ENCODE results near the gene MSMP. TPM values are rescaled to one million over a fixed set of nuclear protein-coding genes. Genes with fewer than 3 reads are reported as not detected.
A peak's percentile ranks its signal among the peaks of the same experiment; 100 is the strongest.

Gene MSMP
- total RNA-seq, 8 experiments from 2014 or later: not detected

DNA sequence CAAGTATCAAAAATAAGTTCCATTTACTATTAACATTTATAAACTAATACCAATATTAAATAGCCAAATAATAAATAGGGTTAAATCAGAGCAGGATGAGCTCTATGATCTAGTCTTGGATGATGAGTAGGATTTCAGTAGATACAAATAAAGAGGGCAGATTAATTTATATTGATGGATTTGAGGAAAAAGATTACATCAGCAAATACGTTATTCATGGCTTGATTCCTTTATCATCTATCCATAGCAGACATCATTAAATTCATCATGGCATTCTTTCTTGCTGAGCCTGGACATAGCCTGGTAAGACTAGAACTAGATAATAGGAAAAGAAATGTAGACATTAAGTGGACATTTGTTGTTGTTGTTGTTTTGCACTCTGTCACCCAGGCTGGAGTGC, 13.4 kb upstream of the MSMP start:
- in situ Hi-C loops (cut with MboI; ENCODE audit: low pct_unique_long_range_greater_than_20kb in 2 of 9, low sequenced_read_pairs in 9 of 9, unreplicated experiment in 9 of 9): no loop called here
- H3K4me1 ChIP-seq (replicated peaks in 1 of 2): no peaks in the 10 kb centered on the region
- no peak overlapping the region for H3K27ac ChIP-seq
- no peak overlapping the region for H3K4me3 ChIP-seq
- 60 to 100% (median 100%) methylated on average over 1 of the region's 1 CpG; no CpG with 5 or more reads in 3 of the 10 experiments for WGBS, 10 experiments
- peak in 1 of 8 experiments; percentile 14 for ATAC-seq (replicated peaks in 6 of 8)

DNA sequence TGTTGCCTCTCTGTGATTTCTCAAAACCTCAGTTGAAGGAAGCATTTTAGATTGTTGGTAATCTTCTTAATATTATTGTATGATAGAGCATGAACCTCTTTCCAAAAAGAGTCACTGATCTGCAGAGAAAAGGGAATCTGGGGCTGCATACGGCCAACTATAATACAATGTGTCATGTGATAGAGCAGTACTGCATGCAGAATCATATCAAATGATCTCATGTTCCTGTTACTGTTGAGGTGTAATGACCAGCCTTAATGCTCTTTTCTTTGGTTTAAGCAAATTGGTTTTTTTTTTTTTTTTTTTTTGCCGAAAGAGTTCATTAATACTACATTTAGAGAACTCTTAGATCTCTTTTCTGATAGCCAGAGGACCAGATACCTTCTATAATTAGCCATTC, 12.9 kb upstream of the MSMP start:
- Histone ChIP-seq H3K4me3 (no peak overlapping the region), H3K27ac (no peak overlapping the region), H3K4me1 (replicated peaks in 1 of 2) (no peaks in the 10 kb centered on the region)
- in situ Hi-C loops (cut with MboI; ENCODE audit: low pct_unique_long_range_greater_than_20kb in 2 of 9, low sequenced_read_pairs in 9 of 9, unreplicated experiment in 9 of 9): no loop called here
- peak in 1 of 8 experiments; percentile 56 for ATAC-seq (replicated peaks in 6 of 8)
- WGBS, 10 experiments: 73 to 100% (median 88%) methylated on average over 1 to 2 of the region's 2 CpGs; no CpG with 5 or more reads in 2 of the 10 experiments

DNA sequence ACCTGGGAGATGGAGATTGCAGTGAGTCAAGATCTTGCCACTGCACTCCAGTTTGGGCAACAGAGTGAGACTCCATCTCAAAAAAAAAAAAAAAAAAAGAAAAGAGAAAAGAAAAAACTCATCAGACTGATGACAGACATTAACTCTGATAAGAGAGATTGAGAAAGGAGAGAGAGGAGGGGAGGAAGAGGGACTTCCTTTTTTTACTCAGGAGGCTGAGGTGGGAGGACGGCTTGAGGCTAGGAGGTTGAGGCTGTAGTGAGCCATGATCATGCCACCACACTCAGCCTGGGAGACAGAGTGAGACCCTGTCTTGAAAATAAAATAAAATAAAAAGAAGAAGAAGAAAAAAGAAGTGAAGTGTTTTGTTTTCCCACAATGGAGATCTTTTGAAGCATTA, 9.7 kb upstream of the MSMP start:
- Histone ChIP-seq H3K4me3 (no peak overlapping the region), H3K27ac (no peak overlapping the region), H3K4me1 (replicated peaks in 1 of 2) (no peaks in the 10 kb centered on the region)
- no peak for ATAC-seq (replicated peaks in 6 of 8)
- 88 to 100% (median 100%) methylated on average over 1 of the region's 1 CpG; no CpG with 5 or more reads in 4 of the 10 experiments for WGBS, 10 experiments
- in situ Hi-C loops (cut with MboI; ENCODE audit: low pct_unique_long_range_greater_than_20kb in 2 of 9, low sequenced_read_pairs in 9 of 9, unreplicated experiment in 9 of 9): no loop called here

DNA sequence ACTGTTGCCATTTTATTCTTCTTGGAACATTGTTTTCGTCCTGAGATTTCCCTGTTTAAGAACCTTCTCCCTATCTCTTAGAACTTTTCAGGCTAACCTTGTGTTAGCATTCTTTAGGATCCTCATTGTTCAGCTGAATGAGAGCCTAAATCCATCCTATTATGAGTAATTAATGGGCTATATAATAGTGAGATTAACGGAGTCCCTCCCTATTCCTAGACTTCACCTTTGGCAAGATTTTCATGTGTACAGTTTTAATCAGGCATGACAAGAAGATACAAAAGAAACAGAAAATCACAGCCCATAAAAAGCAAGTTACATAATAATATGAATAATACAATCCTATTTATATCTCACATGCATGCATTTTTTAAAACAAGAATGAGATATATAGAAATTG, 9.1 kb upstream of the MSMP start:
- 56 to 100% (median 94%) methylated on average over 2 of the region's 2 CpGs; no CpG with 5 or more reads in 1 of the 10 experiments for WGBS, 10 experiments
- in situ Hi-C loops (cut with MboI; ENCODE audit: low pct_unique_long_range_greater_than_20kb in 2 of 9, low sequenced_read_pairs in 9 of 9, unreplicated experiment in 9 of 9): no loop called here
- no peak overlapping the region for H3K27ac ChIP-seq
- no peak for ATAC-seq (replicated peaks in 6 of 8)
- H3K4me3 ChIP-seq: no peak overlapping the region
- H3K4me1 ChIP-seq (replicated peaks in 1 of 2): peaks cover 0 to 2% of the 10 kb centered on the region in 2 donors

DNA sequence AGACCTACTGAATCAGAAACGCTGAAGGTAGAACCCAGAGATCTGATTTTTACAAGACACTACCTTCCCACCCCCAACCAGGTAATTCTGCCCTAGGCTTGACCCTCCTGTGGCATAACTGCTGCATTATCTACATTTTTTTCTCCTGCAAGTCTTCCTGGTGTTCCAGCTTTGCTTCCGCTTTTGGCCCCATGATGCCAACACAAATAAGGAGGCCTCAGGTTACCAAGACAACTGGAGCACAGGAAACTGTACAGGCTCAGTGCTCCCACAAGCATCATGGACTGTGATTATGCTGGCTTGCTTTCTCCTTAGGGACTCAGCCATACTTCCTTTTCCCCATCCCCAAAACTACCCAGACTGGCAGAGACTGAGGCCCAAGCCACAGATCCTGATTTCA, 6.6 kb upstream of the MSMP start:
- in situ Hi-C loops (cut with MboI; ENCODE audit: low pct_unique_long_range_greater_than_20kb in 2 of 9, low sequenced_read_pairs in 9 of 9, unreplicated experiment in 9 of 9): no loop called here
- Histone ChIP-seq H3K27ac (no peak overlapping the region), H3K4me3 (no peak overlapping the region), H3K4me1 (replicated peaks in 1 of 2) (peaks cover 3 to 5% of the 10 kb centered on the region in 2 donors)
- WGBS, 10 experiments: 81 to 100% (median 100%) methylated on average over 1 to 2 of the region's 2 CpGs; no CpG with 5 or more reads in 3 of the 10 experiments
- ATAC-seq (replicated peaks in 6 of 8): peak in 1 of 8 experiments; percentile 49

DNA sequence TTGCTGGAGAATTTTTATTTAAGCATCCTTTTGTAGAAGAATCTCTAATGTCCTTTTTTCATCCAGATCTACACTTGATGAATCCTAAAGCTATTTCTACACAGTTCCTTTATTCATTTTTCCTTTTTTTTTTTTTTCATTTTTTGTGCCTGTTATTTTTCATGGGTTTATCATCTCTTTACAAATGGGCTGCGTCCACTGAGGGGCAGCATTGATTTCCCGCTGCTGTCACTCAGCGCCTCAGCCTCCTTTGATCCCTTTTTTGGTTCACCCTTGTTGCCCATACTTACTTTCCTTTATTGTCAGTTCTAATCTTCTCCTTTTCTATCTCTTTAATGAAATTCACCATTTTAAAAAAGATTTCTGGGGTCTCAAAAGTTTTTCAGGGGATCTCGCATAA, 5.7 kb upstream of the MSMP start:
- 60 to 100% (median 94%) methylated on average over 1 to 4 of the region's 4 CpGs for WGBS, 10 experiments

DNA sequence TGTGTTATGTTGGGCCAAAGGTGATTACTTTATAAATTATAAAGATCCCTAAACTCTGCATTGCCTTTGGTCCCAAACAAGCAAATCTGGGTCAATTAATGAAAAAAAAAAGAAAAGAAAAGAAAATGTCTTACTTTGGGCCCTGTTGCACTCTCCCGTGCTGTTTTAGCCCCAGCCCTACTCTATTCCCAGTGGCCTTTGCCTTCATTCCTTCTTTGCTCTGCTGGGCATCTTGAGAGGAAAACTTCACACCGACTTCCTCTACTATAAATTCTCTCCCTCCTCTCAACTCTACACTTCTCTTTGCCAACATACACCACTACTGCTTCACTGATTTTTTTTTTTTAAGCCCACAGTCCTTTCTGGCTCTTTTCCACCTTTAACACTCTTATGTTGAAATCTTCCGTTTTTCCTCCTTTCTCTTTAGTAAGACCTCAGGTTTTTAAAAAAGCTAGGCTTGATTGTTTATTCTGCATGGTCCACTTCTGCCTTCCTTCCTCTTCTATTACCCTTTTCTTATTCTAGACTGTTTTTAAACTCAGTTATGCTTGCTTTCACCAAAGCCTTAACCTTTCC, 4.5 kb upstream of the MSMP start:
- Histone ChIP-seq H3K4me3 (no peak overlapping the region), H3K27ac (no peak overlapping the region), H3K4me1 (replicated peaks in 1 of 2) (peaks cover 3 to 5% of the 10 kb centered on the region in 2 donors)
- WGBS, 10 experiments: 14 to 92% (median 78%) methylated on average over 2 to 3 of the region's 3 CpGs
- in situ Hi-C loops (cut with MboI; ENCODE audit: low pct_unique_long_range_greater_than_20kb in 2 of 9, low sequenced_read_pairs in 9 of 9, unreplicated experiment in 9 of 9): no loop called here
- ATAC-seq (replicated peaks in 6 of 8): no peak

More for the DNA sequence above, 5.7 kb upstream of the MSMP start:
- Histone ChIP-seq H3K27ac (no peak overlapping the region), H3K4me3 (no peak overlapping the region), H3K4me1 (replicated peaks in 1 of 2) (peaks cover 3 to 5% of the 10 kb centered on the region in 2 donors)
- ATAC-seq (replicated peaks in 6 of 8): no peak
- in situ Hi-C loops (cut with MboI; ENCODE audit: low pct_unique_long_range_greater_than_20kb in 2 of 9, low sequenced_read_pairs in 9 of 9, unreplicated experiment in 9 of 9): no loop called here

DNA sequence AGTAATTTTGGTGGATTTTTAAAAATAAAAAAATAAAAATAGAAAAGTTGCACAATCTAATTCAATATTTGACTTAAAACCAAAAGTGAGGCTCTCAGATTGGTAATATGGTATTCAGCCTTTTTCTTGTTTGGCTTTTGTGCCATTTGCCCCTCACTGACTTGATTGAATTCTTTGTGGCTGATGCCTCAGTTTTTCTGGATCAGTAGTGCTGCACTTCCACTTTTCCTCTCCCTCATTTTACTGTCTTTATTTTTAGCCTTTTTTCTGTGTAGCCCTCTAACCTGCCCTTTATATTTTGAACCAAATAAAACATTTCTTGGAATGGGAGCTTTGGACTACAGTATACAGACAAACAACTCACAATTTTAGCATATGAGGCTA, 3.8 kb upstream of the MSMP start:
- ATAC-seq (replicated peaks in 6 of 8): no peak
- peaks cover 3 to 5% of the 10 kb centered on the region in 2 donors for H3K4me1 ChIP-seq (replicated peaks in 1 of 2)
- H3K27ac ChIP-seq: peak overlapping the region in 1 of 2 donors; percentile 77
- in situ Hi-C loops (cut with MboI; ENCODE audit: low pct_unique_long_range_greater_than_20kb in 2 of 9, low sequenced_read_pairs in 9 of 9, unreplicated experiment in 9 of 9): no loop called here
- peak overlapping the region; percentile 34 to 69 (median 41) for H3K4me3 ChIP-seq

DNA sequence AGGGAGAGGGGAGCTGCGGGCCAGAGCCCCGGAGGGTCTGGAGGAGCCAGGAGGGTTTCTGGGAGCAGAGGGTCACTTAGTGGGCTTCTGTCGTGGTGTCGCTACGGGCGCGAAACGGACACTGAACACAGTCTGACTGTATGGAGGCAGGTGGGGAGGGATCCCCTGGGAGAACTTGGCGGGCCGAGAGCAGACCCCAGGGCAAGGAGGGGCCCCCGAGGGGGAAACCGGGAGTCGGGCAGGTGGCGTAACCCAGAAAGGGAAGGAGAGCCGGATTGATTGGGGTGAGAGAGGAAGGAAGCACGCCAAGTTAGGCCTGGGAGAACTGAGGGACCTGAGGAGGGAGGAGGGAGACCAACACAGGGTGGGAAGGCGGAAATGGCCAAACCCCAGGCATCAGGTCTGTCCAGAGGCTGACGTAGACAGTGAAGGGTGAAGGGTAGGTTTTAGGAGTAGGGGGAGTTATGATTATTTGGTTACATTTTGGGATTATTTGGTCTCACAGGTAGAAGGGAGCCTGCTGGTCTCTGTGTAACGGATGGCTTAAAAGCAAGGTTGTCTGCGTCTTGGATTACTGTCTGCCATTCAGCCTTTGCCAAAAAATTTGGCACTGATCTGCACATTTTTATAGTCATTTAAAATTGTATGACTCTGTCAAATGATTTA, 3.3 kb upstream of the MSMP start:
- Histone ChIP-seq H3K4me1 (replicated peaks in 1 of 2) (peaks cover 3 to 5% of the 10 kb centered on the region in 2 donors), H3K27ac (peak overlapping the region; percentile 66 to 77), H3K4me3 (peak overlapping the region; percentile 34 to 69 (median 41))
- 0 to 73% (median 24%) methylated on average over 1 to 9 of the region's 20 CpGs; no CpG with 5 or more reads in 1 of the 10 experiments for WGBS, 10 experiments
- in situ Hi-C loops (cut with MboI; ENCODE audit: low pct_unique_long_range_greater_than_20kb in 2 of 9, low sequenced_read_pairs in 9 of 9, unreplicated experiment in 9 of 9): no loop called here
- ATAC-seq (replicated peaks in 6 of 8): peak; percentile 56 to 71 (median 64)

DNA sequence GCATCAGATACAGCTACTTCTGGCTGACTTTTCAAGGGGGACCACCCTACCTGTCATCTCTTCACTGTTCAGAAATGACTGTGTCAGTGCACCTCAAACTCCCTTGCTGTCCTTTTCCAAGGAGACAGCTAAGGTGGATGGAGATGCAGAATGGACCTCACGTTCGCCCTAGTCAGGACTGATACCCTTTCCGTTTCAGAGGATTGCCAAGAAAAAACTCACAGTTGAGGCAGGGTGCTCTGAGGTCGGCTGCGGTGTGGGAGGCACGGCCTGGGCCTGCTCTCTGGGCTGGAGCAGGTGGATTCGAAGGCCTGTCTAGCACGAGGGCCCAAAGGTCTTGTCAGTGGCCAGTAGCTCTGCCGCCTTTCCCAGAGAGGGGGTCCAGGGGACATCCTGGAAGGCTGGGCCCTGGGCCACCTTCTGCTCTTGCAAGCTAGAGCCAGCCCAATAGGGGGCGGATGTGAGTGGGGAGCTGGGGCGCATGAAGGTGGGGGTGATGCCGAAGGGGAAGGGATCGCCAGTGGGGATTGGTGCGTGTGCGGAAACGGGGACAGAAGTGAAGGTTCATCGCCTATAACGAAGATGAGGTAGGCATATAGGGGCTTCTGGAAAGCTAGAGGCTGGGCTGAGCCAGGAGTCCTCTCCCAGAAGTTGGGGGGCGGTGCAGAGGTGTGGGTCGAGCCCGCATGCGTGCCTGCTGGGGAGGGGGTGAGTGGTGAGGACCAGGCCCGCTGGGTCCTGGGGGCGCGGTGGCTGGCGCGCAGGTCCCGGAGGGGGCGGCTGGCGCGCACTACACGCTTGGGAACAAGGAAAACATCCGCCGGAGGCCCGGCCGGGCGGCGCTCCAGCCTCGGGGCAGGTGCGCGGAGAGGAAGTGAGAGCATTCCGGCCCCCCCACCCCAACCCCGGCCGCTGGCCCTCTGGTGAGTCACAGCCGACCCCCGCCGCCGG, 2.5 kb upstream of the MSMP start:
- Histone ChIP-seq H3K4me1 (replicated peaks in 1 of 2) (peaks cover 3 to 5% of the 10 kb centered on the region in 2 donors), H3K4me3 (peak overlapping the region; percentile 34 to 69 (median 41)), H3K27ac (peak overlapping the region; percentile 66 to 77)
- in situ Hi-C loops (cut with MboI; ENCODE audit: low pct_unique_long_range_greater_than_20kb in 2 of 9, low sequenced_read_pairs in 9 of 9, unreplicated experiment in 9 of 9): no loop called here
- ATAC-seq (replicated peaks in 6 of 8): peak; percentile 71 to 85 (median 82)
- WGBS, 10 experiments: 62 to 97% (median 82%) methylated on average over 1 to 5 of the region's 48 CpGs; no CpG with 5 or more reads in 6 of the 10 experiments

DNA sequence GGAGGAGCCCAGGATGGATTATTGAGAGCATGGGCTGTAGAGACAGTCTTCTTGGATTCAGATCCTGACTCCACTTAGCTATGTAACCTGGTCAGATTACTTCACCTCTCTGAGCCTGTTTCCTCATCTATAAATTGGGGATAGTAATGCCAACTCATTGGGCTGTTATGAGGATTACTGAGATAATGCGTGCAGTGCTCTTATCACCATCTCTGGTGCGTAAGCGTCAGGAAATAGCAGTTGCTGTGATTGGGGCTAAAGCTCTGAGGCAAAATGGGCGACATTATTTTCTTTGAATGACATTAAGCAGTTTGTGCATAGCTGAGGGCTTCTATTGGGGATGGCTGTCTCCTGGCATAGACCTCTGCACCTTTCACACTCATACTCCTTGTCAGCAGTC, 995 bp upstream of the MSMP start:
- no peak for ATAC-seq (replicated peaks in 6 of 8)
- no peak overlapping the region for H3K27ac ChIP-seq
- H3K4me3 ChIP-seq: no peak overlapping the region
- WGBS, 10 experiments: 80 to 100% (median 95%) methylated on average over 1 to 3 of the region's 4 CpGs; no CpG with 5 or more reads in 1 of the 10 experiments
- peaks cover 5 to 7% of the 10 kb centered on the region in 2 donors for H3K4me1 ChIP-seq (replicated peaks in 1 of 2)
- in situ Hi-C loops (cut with MboI; ENCODE audit: low pct_unique_long_range_greater_than_20kb in 2 of 9, low sequenced_read_pairs in 9 of 9, unreplicated experiment in 9 of 9): no loop called here

DNA sequence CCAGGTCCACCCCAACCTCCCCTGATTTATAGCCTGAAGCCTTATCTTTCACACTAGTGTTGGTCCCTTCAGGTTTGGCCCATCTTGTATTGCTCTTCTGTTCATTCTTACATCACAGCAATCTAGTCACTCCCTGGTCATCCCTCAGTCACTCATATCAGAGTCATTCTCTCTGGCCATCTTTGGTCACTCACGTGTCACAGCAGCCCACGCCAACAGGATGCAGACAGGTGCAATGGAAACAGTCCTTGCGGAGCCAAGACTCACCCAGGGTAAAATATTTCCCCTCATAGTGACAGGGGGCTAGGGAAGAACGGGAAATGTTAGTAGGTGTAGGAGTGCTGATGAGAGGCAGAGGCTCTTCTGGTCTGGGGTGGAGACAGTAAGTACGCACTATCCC, 610 bp downstream of the MSMP start:
- no peak overlapping the region for H3K27ac ChIP-seq
- H3K4me3 ChIP-seq: no peak overlapping the region
- in situ Hi-C loops (cut with MboI; ENCODE audit: low pct_unique_long_range_greater_than_20kb in 2 of 9, low sequenced_read_pairs in 9 of 9, unreplicated experiment in 9 of 9): no loop called here
- ATAC-seq (replicated peaks in 6 of 8): no peak
- peaks cover 8 to 10% of the 10 kb centered on the region in 2 donors for H3K4me1 ChIP-seq (replicated peaks in 1 of 2)
- 73 to 100% (median 96%) methylated on average over 2 to 4 of the region's 5 CpGs; no CpG with 5 or more reads in 3 of the 10 experiments for WGBS, 10 experiments

DNA sequence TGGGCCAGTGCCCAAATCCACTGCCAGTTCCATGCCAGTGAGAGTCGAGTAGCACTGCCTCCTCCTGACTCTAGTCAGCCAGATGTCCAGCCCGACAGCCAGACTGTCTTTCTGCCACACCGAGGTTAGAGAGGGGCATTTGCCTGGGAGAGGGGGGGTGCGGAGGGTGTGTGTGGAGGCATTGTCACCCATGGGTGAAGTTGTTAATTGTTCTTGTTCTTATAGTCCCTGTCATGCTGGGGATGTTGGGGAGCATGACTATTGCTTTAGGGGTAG, 3.9 kb downstream of the MSMP start:
- ATAC-seq (replicated peaks in 6 of 8): no peak
- peaks cover 22 to 30% of the 10 kb centered on the region in 2 donors for H3K4me1 ChIP-seq (replicated peaks in 1 of 2)
- H3K4me3 ChIP-seq: peak overlapping the region; percentile 71 to 99 (median 95)
- in situ Hi-C loops (cut with MboI; ENCODE audit: low pct_unique_long_range_greater_than_20kb in 2 of 9, low sequenced_read_pairs in 9 of 9, unreplicated experiment in 9 of 9): no loop called here
- 50% methylated on average over 2 of the region's 4 CpGs; no CpG with 5 or more reads in 9 of the 10 experiments for WGBS, 10 experiments
- peak overlapping the region in 1 of 2 donors; percentile 74 for H3K27ac ChIP-seq

Data from motor neuron (in vitro differentiated cells).